Measurements from ENCODE around the gene C4orf50.

DNA sequence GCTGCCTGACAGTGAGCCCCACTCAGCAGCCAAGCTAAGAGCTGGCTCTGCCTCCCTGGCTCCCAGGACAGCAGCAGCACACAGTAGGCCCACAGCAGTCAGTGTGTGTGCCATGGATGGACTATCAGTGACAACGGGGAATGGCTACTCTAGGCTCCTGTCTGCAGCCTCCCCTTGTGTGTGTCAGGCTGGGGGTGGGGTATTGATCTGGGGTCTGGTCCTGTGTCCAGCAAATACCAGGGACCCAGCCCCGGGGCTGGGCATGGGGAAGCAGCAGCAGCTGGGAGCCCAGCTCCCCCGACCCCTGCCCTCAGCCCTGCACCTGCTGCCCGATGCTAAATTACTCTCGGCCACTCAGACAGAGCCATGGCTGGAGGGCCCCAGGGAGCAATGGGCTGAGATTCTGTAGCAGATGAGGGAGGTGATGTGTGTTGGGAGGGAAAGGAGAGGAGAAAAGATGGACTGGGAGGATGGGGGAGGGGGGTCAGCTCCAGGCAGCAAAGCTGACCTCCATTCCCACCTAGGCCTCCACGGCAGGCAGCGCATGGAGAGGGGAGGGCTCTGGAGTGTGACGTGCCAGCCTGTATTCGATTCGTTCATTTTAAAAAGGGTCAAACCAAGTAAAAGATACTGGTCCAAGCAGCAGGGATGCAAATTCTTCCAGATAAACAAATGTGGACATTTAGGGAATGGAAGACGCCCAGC lies 64.0 kb downstream of the C4orf50 start:
- no peak for TF ChIP-seq EZH2 (IDR thresholded peaks at IDR 0.05; ENCODE audit: borderline replicate concordance, insufficient read depth, low read depth, low read length, poor library complexity, severe bottlenecking)
- TF ChIP-seq, protein P1, sequence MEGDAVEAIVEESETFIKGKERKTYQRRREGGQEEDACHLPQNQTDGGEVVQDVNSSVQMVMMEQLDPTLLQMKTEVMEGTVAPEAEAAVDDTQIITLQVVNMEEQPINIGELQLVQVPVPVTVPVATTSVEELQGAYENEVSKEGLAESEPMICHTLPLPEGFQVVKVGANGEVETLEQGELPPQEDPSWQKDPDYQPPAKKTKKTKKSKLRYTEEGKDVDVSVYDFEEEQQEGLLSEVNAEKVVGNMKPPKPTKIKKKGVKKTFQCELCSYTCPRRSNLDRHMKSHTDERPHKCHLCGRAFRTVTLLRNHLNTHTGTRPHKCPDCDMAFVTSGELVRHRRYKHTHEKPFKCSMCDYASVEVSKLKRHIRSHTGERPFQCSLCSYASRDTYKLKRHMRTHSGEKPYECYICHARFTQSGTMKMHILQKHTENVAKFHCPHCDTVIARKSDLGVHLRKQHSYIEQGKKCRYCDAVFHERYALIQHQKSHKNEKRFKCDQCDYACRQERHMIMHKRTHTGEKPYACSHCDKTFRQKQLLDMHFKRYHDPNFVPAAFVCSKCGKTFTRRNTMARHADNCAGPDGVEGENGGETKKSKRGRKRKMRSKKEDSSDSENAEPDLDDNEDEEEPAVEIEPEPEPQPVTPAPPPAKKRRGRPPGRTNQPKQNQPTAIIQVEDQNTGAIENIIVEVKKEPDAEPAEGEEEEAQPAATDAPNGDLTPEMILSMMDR (IDR thresholded peaks at IDR 0.05): no peak
